ENCODE measurements around the gene PRDM16.

Gene PRDM16

DNA sequence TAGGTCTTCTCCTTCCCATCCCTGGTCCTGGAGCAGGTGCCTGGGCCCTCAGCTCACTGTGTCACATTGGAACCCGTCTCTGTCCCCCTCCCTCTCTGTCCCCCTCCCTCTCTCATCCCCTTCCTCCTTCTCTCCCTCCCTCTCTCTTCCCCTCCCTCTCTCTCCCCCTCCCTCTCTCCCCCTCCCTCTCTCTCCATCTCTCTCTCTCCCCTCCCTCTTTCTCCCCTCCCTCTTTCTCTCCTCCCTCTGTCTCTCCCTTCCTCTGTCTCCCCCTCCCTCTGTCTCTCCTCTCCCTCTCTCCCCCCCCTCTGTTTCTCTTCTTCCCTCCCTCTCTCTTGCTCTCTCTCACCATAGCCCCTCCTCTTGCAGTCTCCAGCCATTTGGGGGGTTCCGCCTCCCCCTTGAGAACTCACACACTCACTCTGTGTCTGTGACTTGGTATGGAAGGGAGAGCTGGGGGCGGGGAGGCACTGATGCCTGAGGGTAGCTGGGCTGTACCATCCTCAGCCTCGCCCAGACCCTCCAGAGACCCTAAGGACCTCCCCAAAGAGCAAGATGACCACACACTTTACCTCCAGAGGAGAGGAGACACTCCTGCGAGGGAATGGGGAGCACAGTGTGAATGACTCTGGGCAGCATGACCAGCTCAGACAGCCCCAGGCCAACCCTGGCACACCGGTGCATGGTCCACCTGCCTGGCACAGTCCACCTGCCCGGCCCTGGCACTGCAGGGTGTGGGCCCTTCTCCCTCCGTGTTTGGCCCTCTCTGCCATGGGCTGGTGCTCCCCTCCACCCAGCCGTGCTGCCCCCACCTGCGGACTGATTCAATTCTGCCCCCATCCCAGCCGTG is 282.7 kb downstream of the PRDM16 start:
- FAIRE-seq = no peak

DNA sequence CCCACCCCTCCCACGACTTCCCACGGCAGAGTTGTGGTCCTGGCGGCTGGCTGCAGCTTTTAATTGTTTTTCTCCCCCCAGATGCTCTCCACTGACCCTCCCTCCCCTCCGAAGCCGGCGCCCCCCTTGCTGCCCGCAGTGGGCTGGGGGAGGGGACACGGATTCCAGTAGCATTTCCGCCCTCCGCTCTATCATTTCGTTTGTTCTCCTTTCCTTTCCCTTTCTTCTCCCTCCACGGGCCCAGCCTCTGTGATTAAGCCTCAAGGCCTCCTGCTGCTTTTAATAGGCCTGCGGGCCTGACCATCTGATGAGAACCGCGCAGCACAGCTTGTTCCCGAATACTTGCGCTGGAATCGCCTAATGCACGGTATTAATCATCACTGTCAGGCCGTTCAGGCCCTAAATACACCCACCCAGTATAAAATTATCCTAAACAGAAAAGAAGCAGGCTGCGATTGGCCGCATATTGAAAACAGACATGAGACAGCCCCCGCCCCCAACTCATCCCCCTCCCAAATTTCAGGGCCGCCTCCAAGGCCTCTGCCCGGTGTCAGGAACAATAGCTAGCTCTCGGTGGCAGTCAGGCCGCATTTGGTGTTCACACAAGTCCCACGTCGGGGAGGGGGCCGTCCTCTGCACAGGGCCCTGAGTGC is 283.4 kb downstream of the PRDM16 start:
- no peak for FAIRE-seq

DNA sequence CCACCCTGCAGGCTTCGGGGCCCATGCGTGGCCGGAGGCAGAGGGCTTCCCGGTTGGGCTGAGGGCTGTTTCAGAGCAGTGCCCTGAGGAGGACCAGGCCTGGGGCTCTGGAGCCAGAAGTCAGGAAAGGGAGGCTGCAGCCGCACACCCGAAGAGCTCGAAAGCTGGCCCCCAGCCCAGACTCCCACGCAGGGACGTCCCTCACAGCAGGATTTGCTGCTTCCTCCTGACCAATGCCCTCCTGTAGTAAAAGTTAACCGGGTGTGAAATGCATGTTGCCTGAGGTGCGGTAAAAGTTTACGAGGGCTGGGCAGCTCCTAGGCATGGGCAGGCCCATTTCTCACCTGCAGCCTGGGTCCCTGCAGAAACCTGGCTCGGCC is 283.9 kb downstream of the PRDM16 start:
- FAIRE-seq = no peak

DNA sequence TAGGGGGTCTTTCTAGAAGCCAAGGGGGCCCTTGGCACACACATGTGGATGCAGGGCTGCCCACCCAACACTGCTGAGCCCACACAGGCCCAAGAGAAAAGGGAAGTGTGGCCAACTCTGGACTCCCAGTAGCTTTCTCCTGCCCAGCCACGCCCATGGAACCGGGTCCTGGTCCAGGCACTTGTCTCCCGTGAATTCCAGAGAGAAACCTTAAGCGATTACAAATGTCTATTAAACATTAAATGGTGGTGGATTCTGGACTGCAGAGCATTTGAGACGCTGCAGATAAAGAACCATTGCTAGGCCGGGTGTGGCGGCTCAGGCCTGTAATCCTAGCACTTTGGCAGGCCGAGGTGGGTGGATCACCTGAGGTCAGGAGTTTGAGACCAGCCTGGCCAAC is 284.9 kb downstream of the PRDM16 start:
- no peak for FAIRE-seq

DNA sequence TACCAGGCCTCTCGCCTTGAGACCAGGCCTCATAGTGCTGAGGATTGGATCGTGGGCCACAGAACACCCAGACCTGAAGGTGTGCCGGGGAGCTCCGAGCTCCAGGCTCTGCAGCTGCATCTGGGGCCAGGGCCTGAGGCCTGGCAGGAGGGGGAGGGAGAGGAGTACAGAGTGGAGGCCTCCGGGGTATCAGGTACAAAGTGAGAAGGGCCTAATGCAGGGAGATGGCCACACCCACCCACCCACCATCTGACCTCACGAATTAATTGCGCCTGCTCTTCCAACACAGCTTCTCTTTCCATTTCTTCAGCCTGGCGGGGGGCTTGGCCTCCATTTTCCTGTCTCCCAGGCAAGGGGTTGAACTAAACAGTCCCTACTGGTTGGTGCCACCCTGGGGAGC is 286.1 kb downstream of the PRDM16 start:
- no peak for FAIRE-seq

DNA sequence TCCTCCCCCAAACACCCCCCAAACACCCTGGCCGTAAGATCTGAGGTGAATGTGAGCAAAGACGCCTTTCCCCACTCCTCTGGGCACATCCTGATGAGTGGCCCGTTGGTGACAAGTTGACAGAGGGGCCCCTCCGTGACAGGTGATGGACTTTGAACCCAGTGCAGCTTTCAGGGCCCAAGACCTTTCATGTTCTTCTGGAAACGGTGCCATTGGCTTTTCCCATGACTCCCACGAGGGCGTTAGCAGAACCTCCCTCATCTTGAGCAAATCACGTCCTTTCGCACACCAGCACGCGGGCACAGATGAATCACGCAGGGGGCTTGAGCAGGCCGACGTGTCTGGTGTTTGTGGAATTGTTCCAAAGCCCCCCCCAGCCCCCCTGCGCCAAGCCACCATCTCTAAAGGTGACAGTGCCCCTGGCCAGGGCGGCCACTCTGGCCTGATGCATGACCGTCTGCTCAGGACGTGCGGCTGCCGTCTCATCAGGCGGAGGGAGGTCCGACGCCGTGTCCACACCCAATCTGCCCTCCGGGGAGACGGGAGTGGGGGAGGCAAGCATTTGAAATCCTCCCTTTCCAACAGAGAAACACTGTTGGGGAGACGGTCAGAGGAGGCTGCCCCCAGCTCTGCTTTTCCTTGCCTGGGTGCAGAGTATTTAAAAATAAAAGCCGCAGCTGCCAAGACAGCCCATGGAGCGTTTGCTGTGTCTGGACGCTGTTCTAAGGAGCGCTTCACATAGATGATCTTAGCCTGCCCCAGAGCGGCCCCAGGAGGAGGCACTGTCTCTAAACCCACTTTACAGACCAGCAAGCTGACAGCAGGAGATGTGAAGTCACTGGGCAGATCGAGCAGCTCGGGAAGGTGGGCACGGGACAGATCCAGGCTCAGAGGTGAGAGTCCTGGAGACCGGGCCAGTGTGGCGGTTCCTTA is 287.2 kb downstream of the PRDM16 start:
- FAIRE-seq = no peak

DNA sequence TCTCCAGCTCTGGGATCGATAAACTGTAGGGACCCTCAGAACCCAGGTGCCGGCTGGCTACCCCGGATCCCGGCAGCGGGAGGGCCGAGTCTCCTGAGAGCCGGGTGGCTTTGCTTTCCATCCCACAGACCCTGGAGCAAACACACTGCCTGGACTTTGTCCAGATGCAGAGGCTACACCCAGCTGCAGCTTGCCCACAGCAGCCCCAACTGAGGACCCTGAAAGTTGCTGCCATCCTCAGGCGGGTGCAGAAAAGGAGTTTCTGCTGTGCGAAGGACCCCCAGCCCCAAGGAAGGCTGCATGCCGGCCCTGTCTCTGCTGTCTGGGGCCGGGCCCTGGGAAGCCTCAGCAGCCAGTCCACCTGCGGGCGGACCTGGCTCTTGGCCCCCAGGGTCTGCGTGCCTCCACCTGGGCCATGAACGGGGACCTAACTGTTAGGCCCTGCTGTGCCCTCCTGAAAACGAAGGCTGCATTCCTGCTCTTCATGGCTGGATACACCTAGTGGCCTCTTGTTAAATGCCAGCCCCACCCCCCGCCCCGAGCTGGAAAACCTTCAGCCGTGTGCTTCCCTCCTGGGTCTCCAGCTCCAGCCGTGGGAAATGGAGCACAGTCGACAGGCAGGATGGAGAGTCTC is 287.9 kb downstream of the PRDM16 start:
- no peak for FAIRE-seq

DNA sequence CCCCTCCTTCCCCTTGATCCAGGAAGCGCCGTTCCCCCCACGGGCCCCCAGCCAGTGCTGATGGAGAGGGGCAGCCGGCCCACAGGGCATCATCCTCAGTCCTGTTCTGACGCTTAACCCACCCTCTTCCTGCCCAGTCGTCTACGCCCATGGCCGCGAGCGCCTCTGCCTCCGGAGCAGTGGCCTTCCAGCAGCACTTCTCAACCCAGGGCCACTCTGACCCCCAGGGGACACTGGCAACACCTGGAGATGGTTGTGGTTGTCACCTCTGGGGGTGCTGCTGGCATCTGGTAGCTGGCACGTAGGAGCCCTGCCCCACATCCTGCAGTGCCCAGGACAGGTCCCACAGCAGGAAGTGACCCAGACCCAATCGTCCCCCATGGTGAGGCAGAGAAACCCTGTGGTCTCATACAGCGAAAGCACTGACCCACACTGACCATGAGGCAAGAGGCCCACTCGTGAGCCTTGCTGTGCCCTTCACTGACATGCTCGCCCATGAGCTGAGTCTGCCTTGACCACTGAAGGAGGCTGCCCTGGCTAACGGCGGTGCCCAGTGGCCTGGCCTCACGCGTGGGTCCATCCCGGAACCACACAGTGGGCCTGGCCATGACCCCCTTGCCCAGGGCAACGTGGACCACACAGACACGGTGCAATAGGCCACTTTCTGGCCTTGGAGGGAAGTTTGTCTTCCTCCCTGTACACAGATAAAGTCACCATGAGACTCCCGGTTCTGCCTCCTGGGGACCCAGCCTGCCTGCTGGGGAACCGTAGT is 288.7 kb downstream of the PRDM16 start:
- no peak for FAIRE-seq

DNA sequence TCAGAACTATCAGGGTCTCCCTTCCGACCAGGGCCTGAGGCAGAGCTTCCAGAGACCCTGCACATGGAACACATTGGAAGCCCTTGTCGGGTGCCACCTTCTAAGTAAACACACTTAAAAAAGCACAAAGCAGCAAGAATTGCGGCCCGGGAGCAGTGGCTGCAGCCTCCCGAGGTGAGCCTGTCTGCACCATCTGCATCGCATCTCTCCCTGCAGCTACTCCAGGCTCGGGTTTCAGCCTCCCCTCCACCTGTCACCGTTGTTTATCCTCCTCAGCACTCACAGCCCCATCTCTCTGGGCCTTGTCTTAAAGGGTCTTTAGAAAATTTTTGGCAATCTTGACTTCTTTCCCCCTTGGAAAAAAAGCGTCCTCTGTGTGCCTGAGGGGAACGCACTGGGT is 290.3 kb downstream of the PRDM16 start:
- FAIRE-seq = no peak

DNA sequence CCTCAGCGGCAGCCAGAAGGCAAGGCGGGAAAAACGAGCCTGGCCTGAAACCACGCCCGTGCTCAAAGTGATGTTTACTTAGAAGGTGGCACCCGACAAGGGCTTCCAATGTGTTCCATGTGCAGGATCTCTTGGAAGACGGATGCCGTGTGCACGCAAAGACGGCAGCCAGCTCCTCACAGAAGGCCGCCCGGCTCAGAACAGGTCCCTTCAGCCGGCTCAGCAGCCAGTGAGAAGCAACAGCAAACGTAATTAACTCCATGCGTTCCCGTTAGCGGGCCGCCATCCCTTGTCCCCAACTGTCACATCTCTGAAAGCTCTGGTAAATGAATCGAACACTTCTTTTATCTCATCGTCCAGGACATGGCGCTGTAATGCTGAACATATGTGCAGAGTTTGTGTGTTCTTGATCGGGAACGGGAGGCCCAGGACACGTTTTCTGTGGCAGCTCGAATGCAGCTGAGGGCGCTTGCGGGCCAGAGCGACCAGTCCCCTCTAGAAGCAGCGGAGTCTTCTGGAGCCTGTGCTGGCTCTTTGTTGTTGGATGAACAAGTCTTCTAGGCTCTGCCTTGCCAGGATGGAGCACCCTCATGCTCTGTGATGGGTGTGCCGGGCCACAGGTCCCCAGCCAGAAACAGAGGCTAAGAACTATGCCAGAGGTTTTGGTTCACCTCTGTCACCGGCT is 290.9 kb downstream of the PRDM16 start:
- FAIRE-seq = no peak

DNA sequence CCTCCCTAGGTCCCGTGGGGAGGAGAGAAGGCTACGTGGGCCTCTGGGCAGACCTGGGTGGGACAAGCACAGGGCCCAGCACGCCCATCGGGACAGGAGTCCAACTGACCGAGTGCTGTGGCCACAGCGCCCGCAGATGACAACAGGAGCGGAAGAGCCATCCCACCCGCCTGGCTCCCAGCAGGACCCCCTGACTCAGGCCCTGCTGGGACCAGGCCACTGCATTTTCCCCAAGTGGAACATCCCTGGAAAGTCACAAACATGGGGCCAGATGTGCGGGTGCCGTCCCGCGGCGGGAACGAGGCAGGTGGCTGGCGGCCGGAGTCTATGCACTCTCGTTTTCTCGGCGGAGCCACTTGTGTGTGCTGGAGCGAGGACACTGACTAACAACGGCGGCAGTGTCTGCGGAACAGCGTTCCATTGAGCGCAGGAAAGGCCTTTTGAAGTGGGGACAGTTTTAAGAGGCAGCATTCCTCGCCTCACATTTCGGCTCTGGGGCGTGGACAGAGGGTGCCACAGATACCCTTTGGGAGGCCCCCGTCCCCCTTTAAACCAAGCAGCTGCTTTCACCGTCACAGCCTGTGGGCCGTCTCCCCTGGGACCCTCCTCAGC is 291.7 kb downstream of the PRDM16 start:
- FAIRE-seq = no peak

DNA sequence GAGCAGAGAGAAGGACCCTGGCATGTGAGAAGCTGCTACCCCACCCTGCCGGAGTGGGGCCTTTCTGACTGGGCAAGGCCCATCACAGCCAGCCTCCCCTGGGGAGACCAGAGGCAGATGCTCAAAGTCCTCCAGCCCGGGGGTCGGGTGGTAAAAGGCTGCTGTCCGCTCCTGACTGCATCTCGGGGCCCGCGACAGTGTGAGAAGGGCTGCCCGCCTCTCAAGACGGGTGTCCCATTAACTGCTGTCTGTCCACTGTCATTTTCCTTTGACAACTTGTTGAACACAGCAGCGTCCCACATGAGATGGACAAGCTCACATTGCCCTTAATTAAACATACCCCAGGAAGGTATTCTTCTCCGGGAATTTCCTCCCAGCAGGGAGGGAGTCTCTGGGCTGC is 294.0 kb downstream of the PRDM16 start:
- FAIRE-seq = no peak

DNA sequence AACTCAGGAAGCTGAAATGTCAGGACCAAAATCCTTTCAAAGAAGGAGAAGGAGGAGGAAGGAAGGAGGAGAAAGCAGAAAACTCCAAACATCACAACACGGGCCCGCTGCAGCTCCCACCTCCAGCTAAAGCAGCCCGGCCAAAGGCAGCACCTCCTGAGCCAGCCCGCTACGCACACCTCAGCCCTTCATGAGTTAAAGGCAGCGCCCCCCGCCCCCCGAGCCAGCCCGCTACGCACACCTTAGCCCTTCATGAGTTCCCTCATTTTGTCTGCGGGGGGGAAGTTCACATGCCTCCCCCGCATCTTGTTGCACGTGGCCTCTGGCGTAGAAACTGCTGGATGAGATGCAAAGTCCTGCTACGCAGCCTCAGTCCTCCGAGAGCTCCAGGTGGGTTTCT is 294.8 kb downstream of the PRDM16 start:
- no peak for FAIRE-seq

DNA sequence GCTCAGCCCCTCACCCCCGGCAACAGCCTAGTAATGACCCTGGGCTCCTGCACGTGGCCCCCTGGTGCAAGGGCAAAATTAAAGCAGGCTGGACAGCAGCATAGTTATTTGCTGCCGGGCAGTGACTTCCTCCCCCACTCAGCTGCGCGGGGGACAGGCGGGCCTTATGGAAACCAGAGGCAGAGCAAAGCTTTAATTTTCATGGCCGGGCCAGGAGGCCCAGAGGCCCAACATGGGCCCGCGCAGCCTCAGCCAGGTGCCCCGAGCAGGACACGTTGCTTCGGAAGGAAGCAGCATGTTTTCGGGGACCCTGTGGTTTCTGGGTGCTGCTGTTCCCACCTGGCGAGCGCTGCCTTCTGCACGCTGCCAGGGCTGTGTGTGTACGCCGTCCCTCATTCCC is 295.5 kb downstream of the PRDM16 start:
- no peak for FAIRE-seq

DNA sequence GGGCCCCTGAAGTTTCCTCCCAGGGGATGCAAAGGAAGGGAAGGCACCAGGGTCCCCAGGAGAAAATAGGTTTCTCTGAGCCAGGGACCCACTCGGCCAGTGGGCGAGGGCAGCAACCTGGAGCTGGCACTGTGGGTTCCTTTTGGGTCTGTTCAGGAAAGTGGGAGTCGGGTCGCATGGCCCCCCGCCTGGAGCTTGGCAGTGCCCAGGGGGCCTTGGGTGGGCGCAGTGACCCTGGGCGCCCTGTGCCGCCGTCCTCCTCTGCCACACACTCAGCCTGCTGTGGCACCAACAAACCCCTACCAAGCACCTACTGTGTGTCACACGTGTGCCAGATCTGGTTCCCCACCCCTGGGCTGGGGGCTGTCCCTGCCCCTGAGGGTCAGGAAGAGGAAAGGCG is 296.0 kb downstream of the PRDM16 start:
- FAIRE-seq = no peak

DNA sequence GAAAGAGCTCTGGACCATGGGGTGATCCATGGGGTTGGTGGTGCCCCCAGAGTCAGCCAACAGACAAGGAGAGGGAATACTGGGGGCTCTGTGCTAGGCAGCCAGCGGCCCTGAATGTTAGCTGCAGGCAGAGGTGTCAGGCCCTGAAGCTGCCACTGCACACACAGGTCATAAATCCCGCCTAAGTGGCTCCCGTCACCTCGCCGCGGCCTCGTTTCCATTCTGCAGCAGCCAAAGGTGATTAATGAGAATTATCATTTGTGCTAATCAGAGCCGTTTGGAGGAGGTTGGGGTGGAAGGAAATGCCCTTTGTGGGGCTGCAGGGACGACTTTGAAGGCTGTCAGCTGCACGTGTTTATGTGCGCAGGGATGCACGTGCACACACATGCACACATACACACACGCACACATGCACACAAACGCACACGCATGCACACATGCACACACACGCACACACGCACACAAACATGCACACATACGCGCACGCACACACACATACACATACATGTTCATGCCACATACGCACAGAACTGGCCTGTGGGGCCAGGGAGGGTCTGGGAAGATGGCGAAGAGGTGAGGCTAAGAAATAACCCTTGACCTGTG is 296.6 kb downstream of the PRDM16 start:
- no peak for FAIRE-seq

DNA sequence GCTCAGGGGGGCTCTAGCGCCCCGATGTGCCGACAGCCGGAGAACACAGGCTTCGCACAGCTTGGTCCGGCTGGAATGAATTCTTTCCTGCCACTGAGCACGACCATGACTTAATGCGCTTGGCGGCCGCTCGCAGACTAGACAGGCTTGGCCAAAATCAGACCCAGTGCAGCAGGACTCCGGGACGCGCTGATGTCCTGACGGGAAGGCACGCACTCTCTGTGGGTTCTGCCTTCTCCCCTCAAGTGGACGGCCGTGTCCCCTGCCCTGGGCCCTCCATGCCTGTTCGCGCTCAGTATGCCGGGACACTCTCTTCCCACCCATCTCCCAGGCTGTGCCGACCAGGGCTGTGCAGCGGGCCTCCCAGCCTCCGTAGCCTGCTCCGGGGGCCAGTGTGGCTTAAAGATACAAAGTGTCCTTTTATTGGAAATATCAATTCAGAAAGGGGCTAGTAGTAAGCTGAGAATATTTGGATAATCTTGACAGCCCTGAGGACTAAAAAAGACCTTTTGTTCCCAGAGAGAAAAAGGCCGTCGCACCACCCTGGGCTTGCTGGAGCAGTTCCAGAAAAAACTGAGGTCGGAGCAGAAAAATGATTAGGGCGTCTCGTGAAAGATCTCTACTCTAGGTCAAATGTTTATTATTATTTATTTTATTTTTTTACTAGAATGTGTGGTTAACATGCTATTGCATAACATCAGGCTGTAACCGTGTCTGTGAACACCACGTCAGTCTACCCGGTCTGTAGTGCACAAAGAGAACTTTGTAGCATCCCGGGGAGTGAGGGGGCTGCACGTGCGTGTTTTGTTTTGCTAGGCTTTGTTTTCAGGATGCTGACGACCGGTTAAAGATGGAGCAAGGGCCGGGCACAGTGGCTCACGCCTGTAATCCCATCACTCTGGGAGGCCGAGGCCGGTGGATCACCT is 297.4 kb downstream of the PRDM16 start:
- FAIRE-seq = no peak

DNA sequence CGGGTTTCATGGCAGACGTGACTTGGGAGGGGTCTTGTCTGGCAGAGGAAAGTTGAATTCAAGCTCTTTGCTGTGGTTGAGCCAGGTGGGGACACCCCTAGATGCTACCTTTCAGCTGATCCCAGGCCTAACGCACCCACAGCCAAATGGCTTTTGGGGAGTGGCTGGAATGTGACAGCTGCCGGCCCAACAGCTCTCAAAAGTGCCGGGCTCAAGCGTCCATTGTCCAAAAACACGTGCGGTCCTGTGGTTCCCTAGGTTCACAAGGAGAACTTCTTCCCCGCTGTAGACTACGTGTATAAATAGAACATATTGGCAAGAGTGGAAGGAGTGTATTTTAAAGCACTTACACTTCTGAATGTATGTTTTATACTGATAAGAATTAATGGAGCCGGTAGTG is 298.4 kb downstream of the PRDM16 start:
- no peak for FAIRE-seq

DNA sequence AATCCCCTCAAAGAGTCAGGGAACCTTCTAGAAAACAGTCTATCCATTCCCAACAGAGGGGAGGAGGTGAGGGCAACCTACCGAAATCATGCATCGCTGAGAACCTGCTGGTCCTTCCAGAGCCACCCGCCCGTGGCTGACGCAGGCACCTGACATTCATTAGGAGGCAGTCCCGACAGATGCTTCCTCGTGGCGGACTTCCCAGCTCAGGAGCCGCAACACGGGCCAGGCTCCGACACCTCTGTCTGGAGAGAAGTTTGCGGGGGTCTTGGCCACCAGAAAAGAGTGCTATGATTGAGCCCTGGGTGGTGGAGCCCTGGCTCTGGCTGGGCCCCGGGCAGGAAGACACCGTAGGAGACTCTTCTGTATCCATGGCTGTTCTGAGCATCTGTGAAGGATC is 299.1 kb downstream of the PRDM16 start:
- FAIRE-seq = no peak

Measured in TTC549 (cell line).